Right atrium auricular region (tissue), 2 donors: ENCODE data around the gene PPP1R16B. TPM values are rescaled to one million over a fixed set of nuclear protein-coding genes. Genes with fewer than 3 reads are reported as not detected.

Experiments used
- DNase-seq: peaks from one replicate; pipeline ENCODE4 v3.0.0-alpha.2; 2019; ENCODE audit warnings: low spot score
- H3K27ac ChIP-seq, 2 donors: fragments of 200-600 bp; sonication (generic); 1 replicate in 1 of 2; 2 replicates in 1 of 2; pipeline ENCODE4 v1.5.1; 2016 to 2019
- H3K27me3 ChIP-seq, 2 donors: fragments of 200-600 bp; sonication (generic); one replicate each; pipeline versions ENCODE4 v1.5.1 to v1.6.0; 2017 to 2019
- H3K36me3 ChIP-seq: fragments of 200-600 bp; sonication (generic); one replicate; pipeline ENCODE4 v1.5.1; 2016
- H3K4me1 ChIP-seq, 2 donors: fragments of 200-600 bp; sonication (generic); one replicate each; pipeline versions ENCODE4 v1.5.1 to v1.6.0; 2017 to 2019
- H3K4me3 ChIP-seq, 2 donors: fragments of 200-600 bp; sonication (generic); 1 replicate in 1 of 2; 2 replicates in 1 of 2; pipeline ENCODE4 v1.5.1; 2017 to 2019; ENCODE audit warnings: mild to moderate bottlenecking in 1 of 2, moderate library complexity in 1 of 2
- H3K9me3 ChIP-seq, 2 donors: fragments of 200-600 bp; sonication (generic); one replicate each; pipeline ENCODE4 v1.5.1; 2019
- total RNA-seq, 2 donors: library from RNA; depleted of rRNA; stranded (reverse); fragments of >200 nt; gene quantifications; one replicate each; pipeline ENCODE4 v1.1.0, GENCODE V29; 2016
- TF ChIP-seq, protein P1 (sequence below), 2 donors: fragments of 200-600 bp; sonication (generic); IDR thresholded peaks; one replicate each; pipeline ENCODE4 v1.5.1; 2019; ENCODE audit warnings: antibody characterized with exemption in 2 of 2

Gene PPP1R16B
- total RNA-seq, 2 donors from 2014 or later: 0.96 to 6.6 TPM

DNA sequence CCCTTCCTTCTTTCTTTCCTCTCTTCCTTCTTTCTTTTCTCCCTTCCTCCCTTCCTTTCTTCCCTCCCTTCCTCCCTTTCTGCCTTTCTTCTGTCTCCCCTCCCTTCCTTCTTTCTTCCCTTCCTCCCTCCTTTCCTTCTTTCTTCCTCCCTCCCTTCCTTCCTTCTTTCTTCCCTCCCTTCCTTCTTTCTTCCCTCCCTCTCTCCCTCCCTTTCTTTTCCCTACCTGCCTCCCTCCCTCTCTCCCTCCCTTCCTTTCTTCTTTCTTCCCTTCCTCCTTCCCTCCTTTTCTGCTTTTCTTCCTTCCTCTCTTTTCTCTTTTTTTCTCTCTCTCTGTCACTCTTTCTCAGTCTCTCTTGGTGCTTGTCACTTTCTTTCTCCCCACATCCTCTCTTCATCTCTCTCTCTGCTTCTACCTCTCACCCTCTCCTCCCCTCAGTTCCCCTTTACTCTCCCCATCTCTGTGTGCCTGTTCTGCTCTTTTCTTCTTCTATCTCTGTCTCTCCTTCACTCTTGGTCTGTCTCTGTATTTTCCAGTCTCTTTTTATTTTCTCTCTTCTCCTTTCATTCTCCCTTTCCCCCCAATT, 90.6 kb downstream of the PPP1R16B start:
- TF ChIP-seq, protein P1, sequence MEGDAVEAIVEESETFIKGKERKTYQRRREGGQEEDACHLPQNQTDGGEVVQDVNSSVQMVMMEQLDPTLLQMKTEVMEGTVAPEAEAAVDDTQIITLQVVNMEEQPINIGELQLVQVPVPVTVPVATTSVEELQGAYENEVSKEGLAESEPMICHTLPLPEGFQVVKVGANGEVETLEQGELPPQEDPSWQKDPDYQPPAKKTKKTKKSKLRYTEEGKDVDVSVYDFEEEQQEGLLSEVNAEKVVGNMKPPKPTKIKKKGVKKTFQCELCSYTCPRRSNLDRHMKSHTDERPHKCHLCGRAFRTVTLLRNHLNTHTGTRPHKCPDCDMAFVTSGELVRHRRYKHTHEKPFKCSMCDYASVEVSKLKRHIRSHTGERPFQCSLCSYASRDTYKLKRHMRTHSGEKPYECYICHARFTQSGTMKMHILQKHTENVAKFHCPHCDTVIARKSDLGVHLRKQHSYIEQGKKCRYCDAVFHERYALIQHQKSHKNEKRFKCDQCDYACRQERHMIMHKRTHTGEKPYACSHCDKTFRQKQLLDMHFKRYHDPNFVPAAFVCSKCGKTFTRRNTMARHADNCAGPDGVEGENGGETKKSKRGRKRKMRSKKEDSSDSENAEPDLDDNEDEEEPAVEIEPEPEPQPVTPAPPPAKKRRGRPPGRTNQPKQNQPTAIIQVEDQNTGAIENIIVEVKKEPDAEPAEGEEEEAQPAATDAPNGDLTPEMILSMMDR (IDR thresholded peaks at IDR 0.05): no peak
- Histone ChIP-seq H3K27ac (no peak overlapping the region), H3K4me3 (no peak overlapping the region), H3K4me1 (peaks cover 0 to 10% of the 10 kb centered on the region in 2 donors), H3K36me3 (no peaks in the 10 kb centered on the region), H3K9me3 (no peaks in the 10 kb centered on the region), H3K27me3 (no peaks in the 10 kb centered on the region)
- no peak for DNase-seq

DNA sequence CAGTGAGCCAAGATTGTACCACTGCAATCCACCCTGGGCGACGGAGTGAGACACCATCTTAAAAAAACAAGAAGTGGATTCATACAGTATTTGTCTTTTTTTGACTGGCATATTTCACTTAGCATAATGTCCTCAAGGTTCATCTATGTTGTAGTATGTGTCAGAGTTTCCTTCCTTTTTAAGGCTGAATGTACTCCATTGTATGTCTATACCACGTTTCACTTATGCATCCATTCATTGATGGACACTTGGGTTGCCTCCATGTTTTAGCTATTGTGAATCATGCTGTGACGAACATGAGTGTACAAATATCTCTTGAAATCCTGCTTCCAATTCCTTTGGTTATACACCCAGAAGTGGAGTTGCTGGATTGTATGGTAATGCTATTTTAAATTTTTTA, 91.8 kb downstream of the PPP1R16B start:
- TF ChIP-seq, protein P1 (IDR thresholded peaks at IDR 0.05): no peak
- Histone ChIP-seq H3K9me3 (no peaks in the 10 kb centered on the region), H3K4me3 (no peak overlapping the region), H3K27ac (no peak overlapping the region), H3K4me1 (peaks cover 0 to 10% of the 10 kb centered on the region in 2 donors), H3K36me3 (no peaks in the 10 kb centered on the region), H3K27me3 (no peaks in the 10 kb centered on the region)
- DNase-seq: no peak

DNA sequence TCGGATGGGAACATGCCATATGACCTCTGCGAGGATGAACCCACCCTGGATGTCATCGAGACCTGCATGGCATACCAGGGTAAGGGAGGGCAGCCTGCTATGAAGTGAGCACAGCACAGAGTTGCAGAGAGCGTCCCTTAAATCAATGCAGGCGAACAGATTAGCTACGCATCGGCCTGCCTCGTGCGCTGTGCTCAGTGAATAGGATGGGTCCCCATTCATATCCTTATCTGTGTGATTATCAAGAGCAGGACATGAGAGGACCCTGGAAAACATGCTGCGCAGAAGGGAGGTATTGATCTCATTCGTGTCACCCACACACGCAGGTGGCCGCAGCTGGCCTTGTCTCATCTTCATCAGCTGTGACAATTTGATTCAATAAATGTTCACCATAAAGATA, 95.1 kb downstream of the PPP1R16B start:
- TF ChIP-seq, protein P1 (IDR thresholded peaks at IDR 0.05): no peak
- Histone ChIP-seq H3K4me1 (no peaks in the 10 kb centered on the region), H3K9me3 (peaks cover 0 to 15% of the 10 kb centered on the region in 2 donors), H3K27ac (no peak overlapping the region), H3K36me3 (no peaks in the 10 kb centered on the region), H3K4me3 (no peak overlapping the region), H3K27me3 (no peaks in the 10 kb centered on the region)
- DNase-seq: no peak

DNA sequence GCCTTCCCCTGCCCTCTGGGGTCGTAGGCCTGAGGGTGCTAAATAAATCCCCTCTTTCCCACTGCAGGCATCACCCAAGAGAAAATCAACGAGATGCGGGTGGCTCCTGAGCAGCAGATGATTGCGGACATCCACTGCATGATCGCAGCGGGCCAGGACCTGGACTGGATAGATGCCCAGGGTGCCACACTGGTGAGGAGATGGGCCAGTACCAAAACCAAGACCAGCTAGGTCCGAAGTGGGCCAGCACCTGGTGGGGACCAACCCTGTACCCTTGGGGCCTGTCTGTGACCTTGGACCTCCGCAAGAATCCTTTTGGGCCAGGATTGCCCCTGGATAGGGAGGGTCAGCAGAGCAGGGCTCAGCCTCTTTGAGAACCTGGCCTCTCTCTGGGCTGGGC, 97.1 kb downstream of the PPP1R16B start:
- DNase-seq: no peak
- TF ChIP-seq, protein P1 (IDR thresholded peaks at IDR 0.05): no peak
- Histone ChIP-seq H3K4me3 (no peak overlapping the region), H3K4me1 (no peaks in the 10 kb centered on the region), H3K27ac (no peak overlapping the region), H3K27me3 (no peaks in the 10 kb centered on the region), H3K36me3 (no peaks in the 10 kb centered on the region), H3K9me3 (peaks cover 0 to 20% of the 10 kb centered on the region in 2 donors)

DNA sequence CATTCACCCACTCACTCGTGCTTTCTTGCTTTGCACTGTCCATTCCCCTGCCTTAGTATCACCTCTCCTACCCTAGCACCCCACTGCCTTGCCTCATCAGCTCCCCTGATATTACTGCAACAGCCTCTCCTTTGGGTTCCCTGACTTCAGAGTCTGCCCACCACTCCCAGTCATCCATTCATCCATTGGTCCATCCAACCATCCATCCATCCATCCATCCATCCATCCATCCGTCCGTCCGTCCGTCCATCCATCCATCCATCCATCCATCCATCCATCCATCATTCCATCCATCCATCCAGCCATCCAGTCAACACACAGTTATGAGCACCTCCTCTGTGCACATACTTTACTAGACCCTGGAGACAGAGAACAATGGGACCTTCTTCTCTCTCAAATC, 97.8 kb downstream of the PPP1R16B start:
- Histone ChIP-seq H3K4me3 (no peak overlapping the region), H3K36me3 (no peaks in the 10 kb centered on the region), H3K4me1 (no peaks in the 10 kb centered on the region), H3K27ac (no peak overlapping the region), H3K27me3 (no peaks in the 10 kb centered on the region), H3K9me3 (peaks cover 0 to 20% of the 10 kb centered on the region in 2 donors)
- DNase-seq: no peak
- TF ChIP-seq, protein P1 (IDR thresholded peaks at IDR 0.05): no peak

DNA sequence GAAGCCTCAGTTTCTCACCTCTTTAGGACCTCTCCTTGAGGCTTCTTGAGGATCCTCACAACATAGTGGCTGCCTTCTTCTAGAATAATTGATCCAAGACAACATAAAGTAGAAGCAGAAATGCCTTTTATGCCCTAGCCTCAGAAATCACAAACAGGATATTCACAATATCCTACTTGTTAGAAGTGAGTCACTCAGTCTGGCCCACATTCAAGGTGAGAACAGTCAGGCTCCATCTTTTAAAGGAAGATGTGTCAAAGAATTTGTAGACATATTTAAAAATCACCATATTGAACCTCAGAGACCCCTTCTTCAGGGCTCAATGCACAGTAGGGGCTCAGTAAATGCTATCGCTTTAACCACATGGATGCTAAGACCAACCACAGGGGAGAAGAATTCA, 99.9 kb downstream of the PPP1R16B start:
- DNase-seq: no peak
- TF ChIP-seq, protein P1 (IDR thresholded peaks at IDR 0.05): no peak
- H3K36me3 ChIP-seq: no peaks in the 10 kb centered on the region

More for the DNA sequence above, 99.9 kb downstream of the PPP1R16B start:
- Histone ChIP-seq H3K27me3 (no peaks in the 10 kb centered on the region), H3K4me1 (no peaks in the 10 kb centered on the region), H3K9me3 (peaks cover 0 to 20% of the 10 kb centered on the region in 2 donors), H3K27ac (no peak overlapping the region), H3K4me3 (no peak overlapping the region)
